GM12878 (cell line): ENCODE data around the gene FGR. TPM values are rescaled to one million over a fixed set of nuclear protein-coding genes. Genes with fewer than 3 reads are reported as not detected.

ENCODE experiments used
- ATF7 ChIP-seq: fragments of 450-650 bp; IDR thresholded peaks from 2 replicates; pipeline ENCODE4 v1.6.1; 2016; ENCODE audit warnings: low read depth, mild to moderate bottlenecking
- CREM ChIP-seq: IDR thresholded peaks from 2 replicates; pipeline ENCODE4 v1.6.1; 2014; ENCODE audit warnings: antibody characterized with exemption, low read depth
- EGR1 ChIP-seq, 2 experiments: IDR thresholded peaks; 1 replicate in 1 of 2; 2 replicates in 1 of 2; pipeline ENCODE4 v1.6.1; 2011 to 2012; ENCODE audit warnings: low read depth in 2 of 2, low read length in 2 of 2, borderline replicate concordance in 1 of 2, mild to moderate bottlenecking in 1 of 2, moderate library complexity in 1 of 2
- FOXM1 ChIP-seq: IDR thresholded peaks from 2 replicates; pipeline ENCODE4 v1.6.1; 2012; ENCODE audit warnings: low read depth, mild to moderate bottlenecking, inconsistent platforms, low read length, moderate library complexity
- IRF4 ChIP-seq: IDR thresholded peaks from 2 replicates; pipeline ENCODE4 v1.6.1; 2011; ENCODE audit warnings: low read depth, low read length
- JUND ChIP-seq: IDR thresholded peaks from 2 replicates; pipeline ENCODE4 v1.6.1; 2012; ENCODE audit warnings: low read depth, mild to moderate bottlenecking, low read length, improper control_type of control experiment, moderate library complexity
- KDM1A ChIP-seq: fragments of 200-600 bp; sonication (generic); IDR thresholded peaks from 2 replicates; pipeline ENCODE4 v1.6.1; 2016; ENCODE audit warnings: borderline replicate concordance
- LARP7 ChIP-seq: fragments of 450-650 bp; IDR thresholded peaks from 2 replicates; pipeline ENCODE4 v1.6.1; 2017; ENCODE audit warnings: mild to moderate bottlenecking
- MYB ChIP-seq: fragments of 150-350 bp; IDR thresholded peaks from 2 replicates; pipeline ENCODE4 v1.6.1; 2014; ENCODE audit warnings: mild to moderate bottlenecking, low read depth, low read length, borderline replicate concordance
- NR2F1 ChIP-seq: fragments of 450-650 bp; conservative IDR thresholded peaks from 2 replicates; pipeline ENCODE4 v1.6.1; 2017; ENCODE audit warnings: mild to moderate bottlenecking
- PML ChIP-seq: IDR thresholded peaks from 2 replicates; pipeline ENCODE4 v1.6.1; 2012; ENCODE audit warnings: low read length, inconsistent platforms
- POLR2A ChIP-seq: IDR thresholded peaks from 2 replicates; pipeline ENCODE4 v1.6.1; 2011; ENCODE audit warnings: low read depth, mild to moderate bottlenecking, low read length
- RAD21 ChIP-seq: IDR thresholded peaks from 2 replicates; pipeline ENCODE4 v1.6.1; 2011; ENCODE audit warnings: mild to moderate bottlenecking, low read depth, low read length, moderate library complexity; ENCODE audit not compliant: insufficient read depth
- SMARCA5 ChIP-seq: fragments of 450-650 bp; IDR thresholded peaks from 2 replicates; pipeline ENCODE4 v1.6.1; 2017; ENCODE audit warnings: mild to moderate bottlenecking
- SMC3 ChIP-seq: IDR thresholded peaks from 2 replicates; pipeline ENCODE4 v1.6.1; 2011; ENCODE audit warnings: low read length, improper control_type of control experiment, borderline replicate concordance
- SREBF1 ChIP-seq: IDR thresholded peaks from 2 replicates; pipeline ENCODE4 v1.6.1; 2012; ENCODE audit warnings: mild to moderate bottlenecking, low read length
- TCF7 ChIP-seq: IDR thresholded peaks from 2 replicates; pipeline ENCODE4 v1.6.1; 2014; ENCODE audit warnings: antibody characterized with exemption, borderline replicate concordance
- ZSCAN29 ChIP-seq: fragments of 450-650 bp; IDR thresholded peaks from 2 replicates; pipeline ENCODE4 v1.6.1; 2017; ENCODE audit warnings: mild to moderate bottlenecking, moderate library complexity
- ZZZ3 ChIP-seq: IDR thresholded peaks from 2 replicates; pipeline ENCODE4 v1.6.1; 2011; ENCODE audit warnings: low read depth; ENCODE audit not compliant: control insufficient read depth, insufficient read length
- polyA plus RNA-seq, 11 experiments: library from polyadenylated mRNA; depleted of rRNA in 4 of 11; unstranded in 6 of 11; stranded (reverse) in 5 of 11; fragments of >200 nt; fragmentation: Nextera tagmentation in 4 of 11; fragmentation: Illumina TruSeq in 1 of 11; extraction: Ambion mirVana in 4 of 11; extraction: Trizol in 1 of 11; gene quantifications; 1 replicate in 1 of 11; 2 replicates in 10 of 11; pipeline versions ENCODE4 v1.2.1 to v1.2.3, GENCODE V29; 2011 to 2016; ENCODE audit warnings: inconsistent platforms in 2 of 11, missing spikeins in 2 of 11, low read depth in 1 of 11
- total RNA-seq, 4 experiments: library from RNA; depleted of rRNA in 3 of 4; stranded (reverse); fragments of >200 nt in 3 of 4; fragmentation: Illumina TruSeq in 1 of 4; extraction: Trizol in 1 of 4; gene quantifications; 2 replicates each; pipeline versions ENCODE4 v1.2.1 to v1.2.3, GENCODE V29; 2013 to 2021
- TF ChIP-seq, protein P1 (sequence below): fragments of 450-650 bp; IDR thresholded peaks from 2 replicates; pipeline ENCODE4 v1.6.1; 2017; ENCODE audit warnings: mild to moderate bottlenecking, low read depth, inconsistent platforms; ENCODE audit not compliant: poor library complexity, severe bottlenecking
- TF ChIP-seq, protein P2 (sequence below): fragments of 450-650 bp; IDR thresholded peaks from 2 replicates; pipeline ENCODE4 v1.6.1; 2017; ENCODE audit warnings: mild to moderate bottlenecking, moderate library complexity
- TF ChIP-seq, protein P3 (sequence below): fragments of 150-350 bp; IDR thresholded peaks from 2 replicates; pipeline ENCODE4 v1.6.1; 2016; ENCODE audit warnings: low read depth, low read length
- TF ChIP-seq, protein P4 (sequence below): IDR thresholded peaks from 2 replicates; pipeline ENCODE4 v1.6.1; 2011; ENCODE audit warnings: mild to moderate bottlenecking, low read depth, low read length, moderate library complexity; ENCODE audit not compliant: insufficient replicate concordance

FGR gene
- total and polyA plus RNA-seq, 10 of the 15 experiments (the other 5 are each of a cell fraction or from before 2014, with no cell fraction given), result 10.9 to 193 (median 74.7) TPM

DNA sequence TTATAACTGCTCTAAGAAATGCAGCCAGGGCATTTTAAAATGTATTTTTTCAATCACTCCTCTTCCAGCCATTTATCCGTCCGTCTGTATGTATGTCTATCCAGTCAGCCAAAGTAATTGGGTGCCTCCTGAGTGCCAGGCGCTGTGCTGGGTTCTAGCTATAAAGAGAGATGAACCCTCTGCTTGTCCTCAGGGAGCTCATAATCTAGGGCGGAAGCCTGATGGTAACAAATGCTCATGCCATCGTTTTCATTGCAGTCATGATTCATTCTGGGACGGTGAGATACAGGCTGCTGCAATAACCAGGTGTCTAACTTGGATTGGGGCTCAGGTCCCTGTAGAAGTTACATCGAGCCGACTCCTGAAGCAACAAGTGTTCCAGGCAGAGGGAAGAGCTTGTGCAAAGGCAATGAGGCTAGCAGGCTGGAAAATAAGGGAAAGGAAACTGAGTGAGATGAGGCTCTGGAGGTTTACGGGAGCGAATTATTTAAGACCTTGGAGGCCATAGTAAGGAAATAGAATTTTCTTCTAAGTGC, 25.4 kb upstream of the FGR start (continued):
- TF ChIP-seq, protein P1, sequence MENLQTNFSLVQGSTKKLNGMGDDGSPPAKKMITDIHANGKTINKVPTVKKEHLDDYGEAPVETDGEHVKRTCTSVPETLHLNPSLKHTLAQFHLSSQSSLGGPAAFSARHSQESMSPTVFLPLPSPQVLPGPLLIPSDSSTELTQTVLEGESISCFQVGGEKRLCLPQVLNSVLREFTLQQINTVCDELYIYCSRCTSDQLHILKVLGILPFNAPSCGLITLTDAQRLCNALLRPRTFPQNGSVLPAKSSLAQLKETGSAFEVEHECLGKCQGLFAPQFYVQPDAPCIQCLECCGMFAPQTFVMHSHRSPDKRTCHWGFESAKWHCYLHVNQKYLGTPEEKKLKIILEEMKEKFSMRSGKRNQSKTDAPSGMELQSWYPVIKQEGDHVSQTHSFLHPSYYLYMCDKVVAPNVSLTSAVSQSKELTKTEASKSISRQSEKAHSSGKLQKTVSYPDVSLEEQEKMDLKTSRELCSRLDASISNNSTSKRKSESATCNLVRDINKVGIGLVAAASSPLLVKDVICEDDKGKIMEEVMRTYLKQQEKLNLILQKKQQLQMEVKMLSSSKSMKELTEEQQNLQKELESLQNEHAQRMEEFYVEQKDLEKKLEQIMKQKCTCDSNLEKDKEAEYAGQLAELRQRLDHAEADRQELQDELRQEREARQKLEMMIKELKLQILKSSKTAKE, result no peak
- TF ChIP-seq, protein P2, sequence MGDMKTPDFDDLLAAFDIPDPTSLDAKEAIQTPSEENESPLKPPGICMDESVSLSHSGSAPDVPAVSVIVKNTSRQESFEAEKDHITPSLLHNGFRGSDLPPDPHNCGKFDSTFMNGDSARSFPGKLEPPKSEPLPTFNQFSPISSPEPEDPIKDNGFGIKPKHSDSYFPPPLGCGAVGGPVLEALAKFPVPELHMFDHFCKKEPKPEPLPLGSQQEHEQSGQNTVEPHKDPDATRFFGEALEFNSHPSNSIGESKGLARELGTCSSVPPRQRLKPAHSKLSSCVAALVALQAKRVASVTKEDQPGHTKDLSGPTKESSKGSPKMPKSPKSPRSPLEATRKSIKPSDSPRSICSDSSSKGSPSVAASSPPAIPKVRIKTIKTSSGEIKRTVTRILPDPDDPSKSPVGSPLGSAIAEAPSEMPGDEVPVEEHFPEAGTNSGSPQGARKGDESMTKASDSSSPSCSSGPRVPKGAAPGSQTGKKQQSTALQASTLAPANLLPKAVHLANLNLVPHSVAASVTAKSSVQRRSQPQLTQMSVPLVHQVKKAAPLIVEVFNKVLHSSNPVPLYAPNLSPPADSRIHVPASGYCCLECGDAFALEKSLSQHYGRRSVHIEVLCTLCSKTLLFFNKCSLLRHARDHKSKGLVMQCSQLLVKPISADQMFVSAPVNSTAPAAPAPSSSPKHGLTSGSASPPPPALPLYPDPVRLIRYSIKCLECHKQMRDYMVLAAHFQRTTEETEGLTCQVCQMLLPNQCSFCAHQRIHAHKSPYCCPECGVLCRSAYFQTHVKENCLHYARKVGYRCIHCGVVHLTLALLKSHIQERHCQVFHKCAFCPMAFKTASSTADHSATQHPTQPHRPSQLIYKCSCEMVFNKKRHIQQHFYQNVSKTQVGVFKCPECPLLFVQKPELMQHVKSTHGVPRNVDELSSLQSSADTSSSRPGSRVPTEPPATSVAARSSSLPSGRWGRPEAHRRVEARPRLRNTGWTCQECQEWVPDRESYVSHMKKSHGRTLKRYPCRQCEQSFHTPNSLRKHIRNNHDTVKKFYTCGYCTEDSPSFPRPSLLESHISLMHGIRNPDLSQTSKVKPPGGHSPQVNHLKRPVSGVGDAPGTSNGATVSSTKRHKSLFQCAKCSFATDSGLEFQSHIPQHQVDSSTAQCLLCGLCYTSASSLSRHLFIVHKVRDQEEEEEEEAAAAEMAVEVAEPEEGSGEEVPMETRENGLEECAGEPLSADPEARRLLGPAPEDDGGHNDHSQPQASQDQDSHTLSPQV, result no peak
- TF ChIP-seq KDM1A (no peak), SMARCA5 (no peak), IRF4 (no peak), MYB (no peak), ZSCAN29 (no peak), POLR2A (no peak), PML (no peak), ATF7 (peak; percentile 46), SREBF1 (no peak), RAD21 (no peak), JUND (no peak), EGR1 (IDR thresholded peaks at IDR 0.05; ENCODE audit: borderline replicate concordance in 1 of 2, low read depth in 2 of 2, low read length in 2 of 2) (no peak), LARP7 (peak; percentile 47; the same call in 1 of the 2 replicates), TCF7 (no peak), NR2F1 (no peak), CREM (no peak), FOXM1 (no peak), ZZZ3 (no peak), SMC3 (no peak)
- TF ChIP-seq, protein P3, sequence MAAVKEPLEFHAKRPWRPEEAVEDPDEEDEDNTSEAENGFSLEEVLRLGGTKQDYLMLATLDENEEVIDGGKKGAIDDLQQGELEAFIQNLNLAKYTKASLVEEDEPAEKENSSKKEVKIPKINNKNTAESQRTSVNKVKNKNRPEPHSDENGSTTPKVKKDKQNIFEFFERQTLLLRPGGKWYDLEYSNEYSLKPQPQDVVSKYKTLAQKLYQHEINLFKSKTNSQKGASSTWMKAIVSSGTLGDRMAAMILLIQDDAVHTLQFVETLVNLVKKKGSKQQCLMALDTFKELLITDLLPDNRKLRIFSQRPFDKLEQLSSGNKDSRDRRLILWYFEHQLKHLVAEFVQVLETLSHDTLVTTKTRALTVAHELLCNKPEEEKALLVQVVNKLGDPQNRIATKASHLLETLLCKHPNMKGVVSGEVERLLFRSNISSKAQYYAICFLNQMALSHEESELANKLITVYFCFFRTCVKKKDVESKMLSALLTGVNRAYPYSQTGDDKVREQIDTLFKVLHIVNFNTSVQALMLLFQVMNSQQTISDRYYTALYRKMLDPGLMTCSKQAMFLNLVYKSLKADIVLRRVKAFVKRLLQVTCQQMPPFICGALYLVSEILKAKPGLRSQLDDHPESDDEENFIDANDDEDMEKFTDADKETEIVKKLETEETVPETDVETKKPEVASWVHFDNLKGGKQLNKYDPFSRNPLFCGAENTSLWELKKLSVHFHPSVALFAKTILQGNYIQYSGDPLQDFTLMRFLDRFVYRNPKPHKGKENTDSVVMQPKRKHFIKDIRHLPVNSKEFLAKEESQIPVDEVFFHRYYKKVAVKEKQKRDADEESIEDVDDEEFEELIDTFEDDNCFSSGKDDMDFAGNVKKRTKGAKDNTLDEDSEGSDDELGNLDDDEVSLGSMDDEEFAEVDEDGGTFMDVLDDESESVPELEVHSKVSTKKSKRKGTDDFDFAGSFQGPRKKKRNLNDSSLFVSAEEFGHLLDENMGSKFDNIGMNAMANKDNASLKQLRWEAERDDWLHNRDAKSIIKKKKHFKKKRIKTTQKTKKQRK, result no peak
- TF ChIP-seq, protein P4, sequence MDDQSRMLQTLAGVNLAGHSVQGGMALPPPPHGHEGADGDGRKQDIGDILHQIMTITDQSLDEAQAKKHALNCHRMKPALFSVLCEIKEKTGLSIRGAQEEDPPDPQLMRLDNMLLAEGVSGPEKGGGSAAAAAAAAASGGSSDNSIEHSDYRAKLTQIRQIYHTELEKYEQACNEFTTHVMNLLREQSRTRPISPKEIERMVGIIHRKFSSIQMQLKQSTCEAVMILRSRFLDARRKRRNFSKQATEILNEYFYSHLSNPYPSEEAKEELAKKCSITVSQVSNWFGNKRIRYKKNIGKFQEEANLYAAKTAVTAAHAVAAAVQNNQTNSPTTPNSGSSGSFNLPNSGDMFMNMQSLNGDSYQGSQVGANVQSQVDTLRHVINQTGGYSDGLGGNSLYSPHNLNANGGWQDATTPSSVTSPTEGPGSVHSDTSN, result no peak
